ENCODE measurements around the gene CLTA. TPM values are rescaled to one million over a fixed set of nuclear protein-coding genes. Genes with fewer than 3 reads are reported as not detected.

Gene CLTA
- total RNA-seq, 1 experiment from 2014 or later: 195 TPM

GRCh38 chr9:36141761-36142160 lies 49.0 kb upstream of the CLTA start:
- Histone ChIP-seq H3K23me2 (ENCODE audit: insufficient read length, low read depth, low read length, poor library complexity, severe bottlenecking) (peaks cover 6% of the 10 kb centered on the region), H3K4me2 (ENCODE audit: insufficient read depth, insufficient read length, low read length) (no peak overlapping the region), H3K27me3 (ENCODE audit: insufficient read depth, low read length) (peaks cover 20% of the 10 kb centered on the region), H4K5ac (ENCODE audit: insufficient read length, low read depth, low read length) (no peak overlapping the region), H3K18ac (ENCODE audit: insufficient read length, low read depth, low read length) (no peak overlapping the region), H3K4ac (ENCODE audit: low read depth, low read length) (no peak overlapping the region), H4K8ac (replicated peaks; ENCODE audit: insufficient read length, low read depth, low read length) (no peak overlapping the region), H3K56ac (ENCODE audit: insufficient read length, low read depth, low read length) (no peak overlapping the region), H2AFZ (ENCODE audit: low read length) (no peak overlapping the region), H3K4me1 (ENCODE audit: insufficient read depth, low read length) (no peaks in the 10 kb centered on the region), H3T11ph (ENCODE audit: low read length) (no peak overlapping the region), H2BK120ac (ENCODE audit: low read depth, low read length, poor library complexity, severe bottlenecking) (no peak overlapping the region), H3K9me3 (ENCODE audit: control insufficient read depth, low read depth, low read length) (no peaks in the 10 kb centered on the region), H3K23ac (ENCODE audit: insufficient read length, low read depth, low read length) (no peak overlapping the region), H3K27ac (ENCODE audit: insufficient read length, low read depth, low read length) (no peak overlapping the region), H2AK5ac (ENCODE audit: insufficient read length, low read length) (no peak overlapping the region), H2BK5ac (ENCODE audit: insufficient read length, low read length) (no peak overlapping the region), H3K79me2 (ENCODE audit: insufficient read depth, low read length) (no peaks in the 10 kb centered on the region), H3K14ac (ENCODE audit: insufficient read depth, low read length) (no peak overlapping the region), H3K79me1 (ENCODE audit: insufficient read depth, low read depth, low read length, poor library complexity, severe bottlenecking) (no peaks in the 10 kb centered on the region), H4K20me1 (ENCODE audit: control insufficient read depth, insufficient read depth, insufficient read length) (no peaks in the 10 kb centered on the region), H4K91ac (ENCODE audit: insufficient read length, low read depth, low read length) (no peak overlapping the region), H2BK20ac (ENCODE audit: low read depth, low read length, poor library complexity, severe bottlenecking) (no peak overlapping the region), H3K9ac (ENCODE audit: extremely low read depth, insufficient read length, low read length) (no peak overlapping the region), H2BK12ac (ENCODE audit: insufficient read length, low read depth, low read length) (no peak overlapping the region), H2BK15ac (ENCODE audit: low read depth, low read length) (no peak overlapping the region)
- H3K36me3 Mint-ChIP-seq (ENCODE audit: insufficient read depth in 1 of 3, low read depth in 3 of 3): peaks cover 9 to 15% (median 14%) of the 10 kb centered on the region in 3 experiments; a peak in 6 of 7 replicates
- H3K4me3 Mint-ChIP-seq: no peak overlapping the region
- H3K27me3 Mint-ChIP-seq (ENCODE audit: low read depth): peaks cover 67% of the 10 kb centered on the region
- H3K9me3 Mint-ChIP-seq: peaks cover 13 to 14% of the 10 kb centered on the region in 2 experiments
- TF ChIP-seq CTCF (conservative IDR thresholded peaks at IDR 0.05): no peak
- H3K4me1 Mint-ChIP-seq: peaks cover 10 to 18% of the 10 kb centered on the region in 2 experiments
- no CpG with 5 or more reads among the region's 7 CpGs for WGBS (ENCODE audit: extremely low coverage, insufficient read length, low lambda C conversion rate)
- no peak overlapping the region for H3K27ac Mint-ChIP-seq
- DNase-seq: no peak

All from H9 (cell line).